HEK293 (cell line): ENCODE data around the gene NFS1.
A peak's percentile ranks its signal among the peaks of the same experiment; 100 is the strongest.

Experiments used
- CTCF ChIA-PET: fragments of 350-600 bp; formaldehyde crosslinking; extraction: SDS; loops from one replicate; lab custom pipeline; 2021; ENCODE audit warnings: antibody characterized with exemption; lab: Yijun Ruan, JAX
- POLR2A ChIA-PET: fragments of 300-600 bp; formaldehyde crosslinking; extraction: SDS; loops from one replicate; lab custom pipeline; 2020; ENCODE audit warnings: antibody characterized with exemption, inconsistent platforms; lab: Yijun Ruan, JAX
- H3K27ac ChIP-seq: fragments of 200-500 bp; sonication (Bioruptor generic); 2 replicates; pipeline ENCODE4 v1.5.1; 2014; ENCODE audit warnings: low read depth, low read length, control low read depth, inconsistent platforms; ENCODE audit errors: extremely low read depth
- H3K36me3 ChIP-seq, 2 experiments: fragments of 200-500 bp in 1 of 2; sonication (Bioruptor generic) in 1 of 2; 1 replicate in 1 of 2; 2 replicates in 1 of 2; pipeline ENCODE4 v1.5.1; 2014 to 2017; ENCODE audit warnings: inconsistent platforms in 2 of 2, low read length in 2 of 2; ENCODE audit not compliant: control insufficient read depth in 2 of 2, insufficient read depth in 1 of 2
- H3K4me1 ChIP-seq: fragments of 200-500 bp; sonication (Bioruptor generic); 2 replicates; pipeline ENCODE4 v1.5.1; 2014; ENCODE audit warnings: mild to moderate bottlenecking, low read length, inconsistent platforms; ENCODE audit not compliant: control insufficient read depth, insufficient read depth
- H3K4me3 ChIP-seq: 2 replicates; pipeline ENCODE4 v1.5.1; 2011; ENCODE audit warnings: low read depth, mild to moderate bottlenecking, control low read depth, low read length, moderate library complexity
- H3K9me3 ChIP-seq: fragments of 200-500 bp; sonication (Bioruptor generic); 2 replicates; pipeline ENCODE4 v1.5.1; 2014; ENCODE audit warnings: low read depth, low read length, inconsistent platforms; ENCODE audit not compliant: control insufficient read depth, insufficient read depth
- EGR2 ChIP-seq: fragments of 450-650 bp; formaldehyde crosslinking; IDR thresholded peaks from 2 replicates; pipeline ENCODE4 v1.5.1; 2016; ENCODE audit warnings: low read depth, missing biosample characterization, missing genetic modification characterization
- RBAK ChIP-seq: fragments of 450-650 bp; formaldehyde crosslinking; IDR thresholded peaks from 2 replicates; pipeline ENCODE4 v1.5.1; 2016; ENCODE audit warnings: missing biosample characterization, missing genetic modification characterization
- SCRT1 ChIP-seq: fragments of 450-650 bp; formaldehyde crosslinking; IDR thresholded peaks from 2 replicates; pipeline ENCODE4 v1.5.1; 2016; ENCODE audit warnings: missing biosample characterization, missing genetic modification characterization, borderline replicate concordance
- TCF7L2 ChIP-seq: IDR thresholded peaks from 2 replicates; pipeline ENCODE4 v1.6.1; 2011; ENCODE audit warnings: low read depth, mild to moderate bottlenecking, inconsistent platforms, low read length, moderate library complexity, borderline replicate concordance
- ZBTB11 ChIP-seq: fragments of 450-650 bp; formaldehyde crosslinking; conservative IDR thresholded peaks from 2 replicates; pipeline ENCODE4 v1.5.1; 2016; ENCODE audit warnings: low read depth, missing biosample characterization, missing genetic modification characterization
- ZFHX2 ChIP-seq: fragments of 450-650 bp; formaldehyde crosslinking; conservative IDR thresholded peaks from 2 replicates; pipeline ENCODE4 v1.5.1; 2016; ENCODE audit warnings: missing biosample characterization, missing genetic modification characterization
- ZNF10 ChIP-seq: fragments of 450-650 bp; formaldehyde crosslinking; IDR thresholded peaks from 2 replicates; pipeline ENCODE4 v1.5.1; 2017; ENCODE audit warnings: missing biosample characterization, missing genetic modification characterization
- ZNF18 ChIP-seq: fragments of 450-650 bp; formaldehyde crosslinking; IDR thresholded peaks from 2 replicates; pipeline ENCODE4 v1.5.1; 2016; ENCODE audit warnings: missing biosample characterization, missing genetic modification characterization
- ZNF335 ChIP-seq: fragments of 450-650 bp; formaldehyde crosslinking; conservative IDR thresholded peaks from 2 replicates; pipeline ENCODE4 v1.5.1; 2016; ENCODE audit warnings: missing biosample characterization, missing genetic modification characterization
- ZNF366 ChIP-seq: fragments of 450-650 bp; formaldehyde crosslinking; conservative IDR thresholded peaks from 2 replicates; pipeline ENCODE4 v1.5.1; 2016; ENCODE audit warnings: missing biosample characterization, missing genetic modification characterization
- ZNF501 ChIP-seq: fragments of 450-650 bp; formaldehyde crosslinking; IDR thresholded peaks from 2 replicates; pipeline ENCODE4 v1.5.1; 2016; ENCODE audit warnings: missing biosample characterization, missing genetic modification characterization
- ZNF521 ChIP-seq: fragments of 450-650 bp; formaldehyde crosslinking; IDR thresholded peaks from 2 replicates; pipeline ENCODE4 v1.5.1; 2017; ENCODE audit warnings: missing biosample characterization, mild to moderate bottlenecking, missing genetic modification characterization
- ZNF549 ChIP-seq: fragments of 450-650 bp; IDR thresholded peaks from 2 replicates; pipeline ENCODE4 v1.5.1; 2018; ENCODE audit warnings: missing biosample characterization, missing genetic modification characterization, mild to moderate bottlenecking, inconsistent platforms, moderate library complexity
- ZNF600 ChIP-seq: fragments of 450-650 bp; formaldehyde crosslinking; IDR thresholded peaks from 2 replicates; pipeline ENCODE4 v1.5.1; 2016; ENCODE audit warnings: missing biosample characterization, missing genetic modification characterization
- ZNF626 ChIP-seq: fragments of 450-650 bp; sonication (Bioruptor Pico); formaldehyde crosslinking; IDR thresholded peaks from 2 replicates; pipeline ENCODE4 v1.5.1; 2018; ENCODE audit warnings: missing biosample characterization, missing genetic modification characterization, inconsistent platforms
- ZNF639 ChIP-seq: fragments of 450-650 bp; formaldehyde crosslinking; IDR thresholded peaks from 2 replicates; pipeline ENCODE4 v1.5.1; 2016; ENCODE audit warnings: missing biosample characterization, missing genetic modification characterization
- ZNF664 ChIP-seq: fragments of 450-650 bp; formaldehyde crosslinking; IDR thresholded peaks from 2 replicates; pipeline ENCODE4 v1.5.1; 2016; ENCODE audit warnings: missing biosample characterization, missing genetic modification characterization
- ZNF830 ChIP-seq: fragments of 450-650 bp; IDR thresholded peaks from 2 replicates; pipeline ENCODE4 v1.5.0; 2018; ENCODE audit warnings: missing biosample characterization, missing genetic modification characterization, low read depth, mild to moderate bottlenecking, moderate library complexity

The NFS1 gene

GRCh38 chr20:35697696-35698297, 1.4 kb downstream of the NFS1 start:
- Histone ChIP-seq H3K4me1 (0 out of 2 replicates have a peak, but pooled peaks cover 4% of the 10 kb centered on the region), H3K4me3 (peak overlapping the region; percentile 75; the same call in 1 of the 2 replicates)
- TF ChIP-seq ZNF10 (tag by site-specific recombination) (no peak), ZNF549 (tag by site-specific recombination) (no peak), ZNF18 (tag by site-specific recombination) (no peak), RBAK (tag by site-specific recombination) (no peak), ZFHX2 (tag by site-specific recombination) (peak; percentile 64; the same call in 1 of the 2 replicates), ZNF600 (tag by site-specific recombination) (peak; percentile 77), ZNF521 (tag by site-specific recombination) (no peak), EGR2 (tag by site-specific recombination) (peak; percentile 69), ZBTB11 (peak; percentile 50), ZNF830 (no peak), ZNF664 (tag by site-specific recombination) (0 out of 2 replicates have a peak, but pooled peaks have one; percentile 7), ZNF366 (tag by site-specific recombination) (no peak), SCRT1 (tag by site-specific recombination) (no peak), ZNF335 (peak; percentile 35), ZNF639 (no peak), ZNF501 (tag by site-specific recombination) (no peak)
- TF ChIP-seq, all 188 proteins: peak for 6
- CTCF ChIA-PET: no interaction called here
- Histone ChIP-seq H3K27ac (no peak overlapping the region), H3K36me3 (peaks cover 10 to 46% of the 10 kb centered on the region in 2 experiments; a peak in 2 of 3 replicates), H3K9me3 (no peaks in the 10 kb centered on the region)
- POLR2A ChIA-PET: no interaction called here

GRCh38 chr20:35695978-35696377, 3.2 kb downstream of the NFS1 start:
- CTCF ChIA-PET: interaction anchor here (0.7 to 0.9 kb wide), 2 partner anchors 258 to 357 kb away, joined by 3 read pairs; partner anchors contain the start of gene SCAND1
- peaks cover 16 to 32% of the 10 kb centered on the region in 2 experiments; a peak in 2 of 3 replicates for H3K36me3 ChIP-seq
- TF ChIP-seq TCF7L2 (no peak), ZNF626 (tag by site-specific recombination) (no peak)

More at GRCh38 chr20:35695978-35696377, 3.2 kb downstream of the NFS1 start:
- POLR2A ChIA-PET: no interaction called here
- Histone ChIP-seq H3K4me1 (0 out of 2 replicates have a peak, but pooled peaks cover 4% of the 10 kb centered on the region), H3K4me3 (no peak overlapping the region), H3K9me3 (no peaks in the 10 kb centered on the region), H3K27ac (no peak overlapping the region)
